Measurements from ENCODE around the gene HOPX.

DNA sequence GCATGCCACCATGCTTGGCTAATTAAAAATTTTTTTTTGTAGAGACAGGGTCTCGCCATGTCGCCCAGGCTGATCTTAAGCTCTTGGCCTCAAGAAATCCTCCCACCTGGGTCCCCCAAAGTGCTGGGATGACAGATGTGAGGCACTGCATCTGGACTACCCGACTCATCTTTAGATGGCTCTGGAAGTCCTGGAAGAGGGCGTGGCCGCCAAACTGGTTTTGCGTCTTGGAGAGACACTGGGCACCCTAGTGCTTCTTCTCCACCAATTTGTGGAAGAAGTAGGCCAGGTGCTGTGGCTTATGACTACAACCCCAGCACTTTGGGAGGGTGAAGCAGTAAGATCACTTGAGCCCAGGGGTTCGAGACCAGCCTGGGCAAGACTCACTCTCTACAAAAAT is 47.6 kb downstream of the HOPX start:
- no peak for TF ChIP-seq POLR2A (IDR thresholded peaks at IDR 0.05; ENCODE audit: low read depth, low read length)
- TF ChIP-seq POLR2AphosphoS5 (IDR thresholded peaks at IDR 0.05; ENCODE audit: low read depth, low read length) = no peak
- TF ChIP-seq TAF1 (IDR thresholded peaks at IDR 0.05; ENCODE audit: borderline replicate concordance, low read depth, low read length) = no peak

Measured in GM12892 (cell line).